CD1c-positive myeloid dendritic cell (primary cell): ENCODE data around the gene DGLUCY.
"Not testable (repeated sequence)": the region's sequence is repeated elsewhere in the genome, so short reads cannot be mapped to it uniquely, and the experiment has no call there.

Experiments used
- DNase-seq: peaks from one replicate; pipeline ENCODE4 v3.0.0-alpha.2; 2016; ENCODE audit errors: extremely low spot score

The DGLUCY gene

GRCh38 chr14:91138511-91139359 is 24.9 kb downstream of the DGLUCY start:
- peak; percentile 71 for DNase-seq

- no peak for DNase-seq
Observed at GRCh38 chr14:91139776-91140175, 25.9 kb downstream of the DGLUCY start.

- no peak for DNase-seq
Observed at GRCh38 chr14:91140672-91141071, 26.8 kb downstream of the DGLUCY start.

GRCh38 chr14:91142214-91142668 is 28.4 kb downstream of the DGLUCY start:
- peak; percentile 7 for DNase-seq

- DNase-seq, result no peak
Observed at GRCh38 chr14:91143862-91144261, 30.0 kb downstream of the DGLUCY start.

- no peak for DNase-seq
Observed at GRCh38 chr14:91144425-91145145, 30.7 kb downstream of the DGLUCY start.

- DNase-seq, result no peak
Observed at GRCh38 chr14:91145391-91146160, 31.7 kb downstream of the DGLUCY start.

- DNase-seq, result no peak
Observed at GRCh38 chr14:91146661-91147060, 32.8 kb downstream of the DGLUCY start.

GRCh38 chr14:91149462-91149861 is 35.6 kb downstream of the DGLUCY start:
- DNase-seq, result no peak

- peak; percentile 17 for DNase-seq
Observed at GRCh38 chr14:91152499-91152898, 38.6 kb downstream of the DGLUCY start.

- no peak for DNase-seq
Observed at GRCh38 chr14:91153360-91153759, 39.5 kb downstream of the DGLUCY start.

GRCh38 chr14:91154851-91155625 is 41.2 kb downstream of the DGLUCY start:
- no peak for DNase-seq

- no peak for DNase-seq
Observed at GRCh38 chr14:91155626-91156089, 41.8 kb downstream of the DGLUCY start.

GRCh38 chr14:91156142-91156666 is 42.3 kb downstream of the DGLUCY start:
- not testable (repeated sequence) for DNase-seq

- not testable (repeated sequence) for DNase-seq
Observed at GRCh38 chr14:91156877-91157276, 43.0 kb downstream of the DGLUCY start.

GRCh38 chr14:91158091-91158790 is 44.4 kb downstream of the DGLUCY start:
- DNase-seq, result no peak

- DNase-seq, result no peak
Observed at GRCh38 chr14:91159182-91159581, 45.3 kb downstream of the DGLUCY start.

GRCh38 chr14:91159906-91160305 is 46.0 kb downstream of the DGLUCY start:
- no peak for DNase-seq

- DNase-seq, result no peak
Observed at GRCh38 chr14:91163316-91163715, 49.4 kb downstream of the DGLUCY start.

GRCh38 chr14:91164676-91165075 is 50.8 kb downstream of the DGLUCY start:
- no peak for DNase-seq
